ENCODE results near the gene EXD2.
A peak's percentile ranks its signal among the peaks of the same experiment; 100 is the strongest.

GRCh38 chr14:69260861-69261564 is 69.7 kb downstream of the EXD2 start:
- TF ChIP-seq NPAS2 (CRISPR knock-in tag; IDR thresholded peaks at IDR 0.05; ENCODE audit: borderline replicate concordance), result no peak
- TF ChIP-seq CTCF (IDR thresholded peaks at IDR 0.05), result peak; percentile 68
- no peak for TF ChIP-seq RNF2 (IDR thresholded peaks at IDR 0.05; ENCODE audit: borderline replicate concordance, low read depth)
